GM12878 (cell line): Measurements from ENCODE around the gene TMEM212.

Experiments used
- CEBPB ChIP-seq, 2 experiments: fragments of 150-350 bp in 1 of 2; IDR thresholded peaks; 2 replicates each; pipeline ENCODE4 v1.6.1; 2012 to 2014; ENCODE audit warnings: low read depth in 2 of 2, low read length in 2 of 2, borderline replicate concordance in 1 of 2, inconsistent platforms in 1 of 2
- CTCF ChIP-seq, 3 experiments: IDR thresholded peaks in 2 of 3; conservative IDR thresholded peaks in 1 of 3; 2 replicates each; pipeline ENCODE4 v1.5.1; 2011; ENCODE audit warnings: low read depth in 3 of 3, low read length in 3 of 3, mild to moderate bottlenecking in 3 of 3, control low read depth in 2 of 3, moderate library complexity in 2 of 3, inconsistent platforms in 1 of 3, mixed read lengths in 1 of 3; ENCODE audit not compliant: control insufficient read depth in 2 of 3, insufficient read depth in 1 of 3; ENCODE audit errors: extremely low read depth in 1 of 3
- DPF2 ChIP-seq: fragments of 450-650 bp; IDR thresholded peaks from 2 replicates; pipeline ENCODE4 v1.6.1; 2017; ENCODE audit warnings: mild to moderate bottlenecking
- EZH2 ChIP-seq: IDR thresholded peaks from 2 replicates; pipeline ENCODE4 v1.6.1; 2012; ENCODE audit warnings: low read depth, mild to moderate bottlenecking, control low read depth, inconsistent platforms, low read length, borderline replicate concordance; ENCODE audit not compliant: control insufficient read depth
- GABPA ChIP-seq: IDR thresholded peaks from 2 replicates; pipeline ENCODE4 v1.6.1; 2014; ENCODE audit warnings: antibody characterized with exemption, low read depth, mild to moderate bottlenecking, inconsistent platforms
- IRF3 ChIP-seq: fragments of 450-650 bp; IDR thresholded peaks from 2 replicates; pipeline ENCODE4 v1.6.1; 2014; ENCODE audit warnings: mild to moderate bottlenecking
- NFIC ChIP-seq: IDR thresholded peaks from 2 replicates; pipeline ENCODE4 v1.6.1; 2012; ENCODE audit warnings: low read depth, mild to moderate bottlenecking, inconsistent platforms, low read length, moderate library complexity
- NFYA ChIP-seq: IDR thresholded peaks from 2 replicates; pipeline ENCODE4 v1.6.1; 2011; ENCODE audit warnings: low read depth, mild to moderate bottlenecking, low read length, improper control_type of control experiment, borderline replicate concordance
- POLR2AphosphoS2 ChIP-seq: IDR thresholded peaks from 2 replicates; pipeline ENCODE4 v1.6.1; 2011; ENCODE audit warnings: low read depth, mild to moderate bottlenecking, low read length, improper control_type of control experiment, moderate library complexity
- RAD21 ChIP-seq: IDR thresholded peaks from 2 replicates; pipeline ENCODE4 v1.6.1; 2011; ENCODE audit warnings: mild to moderate bottlenecking, low read depth, low read length, moderate library complexity; ENCODE audit not compliant: insufficient read depth
- SIN3A ChIP-seq: IDR thresholded peaks from 2 replicates; pipeline ENCODE4 v1.6.1; 2012; ENCODE audit warnings: low read depth, low read length, improper control_type of control experiment
- YY1 ChIP-seq: IDR thresholded peaks from 2 replicates; pipeline ENCODE4 v1.6.1; 2011; ENCODE audit warnings: low read depth, mild to moderate bottlenecking, low read length

GRCh38 chr3:171908731-171909130 is 65.6 kb downstream of the TMEM212 start:
- TF ChIP-seq IRF3, result no peak
- no peak for TF ChIP-seq RAD21
- no peak for TF ChIP-seq DPF2
- no peak for TF ChIP-seq CTCF (IDR thresholded peaks at IDR 0.05 in 2 of 3, conservative IDR thresholded peaks at IDR 0.05 in 1 of 3; ENCODE audit: control insufficient read depth in 2 of 3, extremely low read depth in 1 of 3, insufficient read depth in 1 of 3, low read depth in 3 of 3, low read length in 3 of 3)
- TF ChIP-seq CEBPB (IDR thresholded peaks at IDR 0.05; ENCODE audit: borderline replicate concordance in 1 of 2, low read depth in 2 of 2, low read length in 2 of 2), result no peak
- no peak for TF ChIP-seq GABPA
- no peak for TF ChIP-seq NFYA
- TF ChIP-seq POLR2AphosphoS2, result no peak
- TF ChIP-seq NFIC, result no peak
- no peak for TF ChIP-seq YY1
- no peak for TF ChIP-seq SIN3A
- no peak for TF ChIP-seq EZH2
